Activated naive CD4-positive, alpha-beta T cell treated with Interleukin-2 at 50 U/mL for 16 hours (primary cell): Measurements from ENCODE around the gene UCHL5.
A peak's percentile ranks its signal among the peaks of the same experiment; 100 is the strongest.
"Not testable (repeated sequence)": the region's sequence is repeated elsewhere in the genome, so short reads cannot be mapped to it uniquely, and the experiment has no call there.

Experiments used
- DNase-seq: peaks from one replicate; pipeline ENCODE4 v3.0.0-alpha.2; 2020

The UCHL5 gene

DNA sequence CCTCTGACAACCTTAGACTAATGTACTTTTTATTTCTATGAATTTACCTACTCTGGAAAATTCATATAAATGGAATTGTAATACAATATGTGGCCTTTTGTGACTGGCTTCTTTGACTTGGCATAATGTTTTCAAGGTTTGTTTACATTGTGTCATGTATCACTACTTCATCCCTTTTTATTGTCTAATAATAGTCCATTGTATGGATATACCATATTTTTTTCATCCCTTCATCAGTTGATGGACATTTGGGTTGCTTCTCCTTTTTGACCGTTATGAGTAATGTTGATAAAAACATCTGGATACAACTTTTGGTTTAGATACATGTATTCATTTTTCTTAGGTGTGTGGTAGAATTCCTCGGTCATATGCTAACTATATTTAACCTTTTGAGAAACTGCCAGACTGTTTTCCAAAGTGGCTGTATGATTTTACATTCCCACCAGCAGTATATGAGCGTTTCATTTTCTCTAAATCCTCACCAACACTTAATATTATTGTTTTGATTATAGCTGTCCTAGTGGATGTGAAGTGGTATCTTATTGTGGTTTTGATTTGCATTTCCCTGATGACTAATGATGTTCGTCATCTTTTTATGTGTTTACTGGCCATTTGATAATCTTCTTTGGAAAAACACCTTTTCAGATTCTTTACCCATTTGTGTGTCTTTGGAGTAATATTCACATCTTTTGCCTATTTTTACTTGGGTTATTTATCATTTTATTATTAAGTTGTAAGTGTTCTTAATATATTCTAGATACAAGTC lies 3.7 kb upstream of the UCHL5 start:
- no peak for DNase-seq

DNA sequence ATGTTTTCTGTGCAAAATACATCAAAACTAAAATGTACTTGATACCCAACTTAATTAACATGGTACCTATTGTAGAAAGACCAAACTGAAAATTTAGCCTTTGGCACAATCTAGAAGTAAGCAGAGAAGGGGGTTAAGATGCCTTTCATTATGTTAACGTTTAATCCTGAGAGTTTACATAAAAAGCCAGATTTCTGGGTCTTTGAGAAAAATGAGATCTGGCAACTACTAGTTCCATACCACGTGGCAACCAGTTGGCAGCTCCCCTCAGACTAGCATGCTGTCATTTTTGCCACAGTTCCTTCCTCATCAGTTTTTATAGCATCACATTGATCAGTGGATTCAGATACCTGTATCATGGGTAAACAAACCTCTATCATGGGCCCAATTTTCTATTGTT lies 1.8 kb upstream of the UCHL5 start:
- no peak for DNase-seq

DNA sequence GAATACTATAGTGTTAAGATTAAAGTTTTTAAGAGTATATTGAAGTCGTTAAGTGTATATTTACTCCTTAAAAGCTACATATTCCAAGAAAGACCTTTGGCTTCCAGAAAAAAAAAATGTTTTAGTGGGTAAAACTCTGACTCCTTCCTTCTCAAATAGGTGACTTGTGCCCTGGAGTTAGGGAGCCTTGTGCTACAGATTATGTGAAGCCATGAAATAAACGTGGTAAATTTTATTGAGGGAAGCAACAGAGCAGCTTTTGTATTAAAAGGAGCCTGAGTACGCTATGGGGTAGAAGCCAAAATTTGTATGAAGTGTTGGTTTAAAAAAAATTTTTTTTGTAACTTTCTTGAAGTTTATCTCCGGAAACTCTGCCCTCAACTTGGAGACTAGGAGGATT lies 1.2 kb upstream of the UCHL5 start:
- no peak for DNase-seq

DNA sequence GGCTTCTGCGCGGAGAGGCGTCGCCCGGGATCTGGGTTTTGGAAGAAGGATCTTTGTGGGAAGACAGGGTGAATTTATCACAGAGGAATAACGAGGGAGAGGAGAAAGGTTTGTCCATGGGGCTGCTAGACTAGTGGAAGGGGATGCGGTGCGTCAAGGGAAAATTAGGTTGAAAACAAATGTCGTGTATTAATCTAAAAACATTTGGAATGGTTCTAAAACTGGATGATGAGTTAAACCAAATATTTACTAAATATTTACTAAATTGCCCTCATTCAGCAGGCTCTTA lies 899 bp upstream of the UCHL5 start:
- DNase-seq, result no peak

DNA sequence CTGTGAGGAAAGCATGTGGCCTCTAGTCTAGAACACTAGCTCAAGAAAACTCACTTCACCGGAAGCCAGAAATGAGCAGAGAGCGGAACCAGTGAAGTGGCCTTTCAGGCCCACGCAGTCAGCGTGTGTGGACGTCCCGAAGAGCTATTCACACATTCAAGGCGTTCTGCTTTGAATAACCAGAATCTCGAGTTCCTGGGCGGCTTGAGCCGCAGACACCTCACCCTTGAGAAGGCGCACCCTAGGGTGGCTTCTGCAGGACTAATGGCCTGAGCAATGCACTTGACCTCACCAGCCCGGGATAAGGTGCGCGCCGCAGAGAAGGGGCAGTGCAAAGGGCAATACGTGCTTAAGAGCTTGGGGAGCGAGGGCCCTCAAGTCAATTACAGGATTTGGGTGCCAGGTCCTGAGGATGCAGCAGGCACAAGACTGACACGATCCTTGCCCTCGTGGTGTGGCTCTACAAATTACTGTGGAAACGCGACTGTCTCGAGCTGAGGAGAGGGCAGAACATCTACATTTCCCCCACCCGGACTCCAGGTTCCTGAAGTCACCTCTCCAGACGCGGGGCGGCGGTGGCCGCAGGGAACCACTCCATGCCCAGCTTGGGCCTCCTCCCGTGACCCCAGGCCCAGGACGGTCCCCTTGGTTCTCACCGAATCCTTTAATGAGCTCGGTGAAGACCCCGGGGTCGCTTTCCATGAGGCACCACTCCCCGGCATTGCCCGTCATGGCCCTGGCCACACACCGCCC lies 455 bp downstream of the UCHL5 start:
- DNase-seq, result peak; percentile 73

DNA sequence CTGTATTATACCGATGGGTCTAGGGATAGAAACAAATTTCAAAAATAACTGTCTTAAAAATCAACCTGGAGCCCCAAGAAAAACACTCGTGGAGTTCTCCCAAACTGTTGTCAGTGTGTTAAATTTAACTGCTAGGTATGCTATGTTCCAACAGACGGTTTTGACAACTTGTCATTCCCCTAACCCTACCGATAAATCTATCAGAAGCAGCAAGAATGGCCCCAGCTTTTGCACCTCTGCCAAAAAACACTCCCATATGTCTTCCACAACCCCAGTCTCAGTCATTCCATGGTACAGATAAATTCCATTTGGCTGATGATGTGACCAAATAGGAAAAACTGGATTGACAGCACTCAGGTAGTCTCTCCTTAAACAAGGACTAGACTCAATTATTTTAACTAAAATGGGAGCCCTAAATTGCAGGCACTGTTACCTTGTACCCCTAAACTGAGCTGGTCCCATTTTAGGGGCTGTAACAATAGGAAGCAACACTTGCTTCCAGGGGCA lies 4.9 kb downstream of the UCHL5 start:
- DNase-seq, result no peak

DNA sequence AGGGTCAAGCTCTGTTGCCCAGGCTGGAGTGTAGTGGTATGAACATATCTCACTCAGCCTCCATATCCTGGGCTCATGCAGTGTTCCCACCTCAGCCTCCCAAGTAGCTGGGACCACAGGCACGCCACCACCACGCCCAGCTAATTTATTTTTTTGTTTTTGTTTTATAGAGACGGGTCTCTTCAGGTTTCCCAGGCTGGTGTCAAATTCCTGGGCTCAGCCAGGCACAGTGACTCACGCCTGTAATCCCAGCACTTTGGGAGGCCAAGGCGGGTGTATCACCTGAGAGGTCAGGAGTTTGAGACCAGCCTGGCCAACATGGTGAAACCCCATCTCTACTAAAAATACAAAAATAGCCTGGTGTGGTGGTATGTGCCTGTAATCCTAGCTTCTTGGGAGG lies 10.2 kb downstream of the UCHL5 start:
- not testable (repeated sequence) for DNase-seq

DNA sequence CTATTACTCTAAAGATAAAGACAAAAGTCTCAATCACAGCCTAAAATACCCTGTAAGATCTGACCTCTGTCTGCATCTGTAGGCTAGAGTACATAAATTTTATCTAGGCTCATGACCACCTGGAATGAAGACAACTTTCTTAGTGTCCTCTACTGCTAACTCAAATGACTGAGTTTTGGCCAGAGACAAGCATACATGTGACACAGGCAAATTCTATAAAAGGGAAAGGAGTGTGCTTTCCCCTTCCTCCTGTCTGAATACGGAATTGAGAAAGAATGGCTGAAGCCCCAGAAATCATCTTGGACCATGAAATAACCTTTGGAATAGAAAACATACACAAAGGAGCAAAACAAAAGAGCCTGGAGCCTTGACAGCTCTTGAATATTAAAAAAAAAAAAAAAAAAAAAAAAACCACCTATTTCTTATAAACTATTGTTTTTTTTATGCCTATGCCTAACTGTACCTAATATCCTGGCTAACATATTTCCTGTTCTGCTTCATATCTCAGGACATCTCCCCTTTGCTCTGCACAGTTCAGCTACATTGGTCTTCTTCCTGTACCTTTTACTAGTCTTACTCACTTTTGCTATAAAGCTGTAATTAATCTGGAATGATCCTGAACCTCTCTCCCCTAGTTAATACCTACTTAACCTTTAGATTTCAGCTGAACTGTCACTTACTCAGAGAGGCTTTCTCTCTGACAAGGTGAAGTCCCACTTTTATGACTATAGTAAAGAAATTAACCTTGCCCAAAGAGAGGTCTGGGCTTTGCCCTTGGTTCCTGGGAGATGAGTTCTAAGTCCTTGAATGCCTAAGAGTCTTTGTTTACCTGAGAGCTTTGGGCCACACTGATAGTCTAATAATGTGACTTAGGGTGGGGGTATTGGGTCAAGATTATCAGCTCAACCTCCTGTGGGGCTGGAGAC lies 16.1 kb downstream of the UCHL5 start:
- DNase-seq, result no peak

DNA sequence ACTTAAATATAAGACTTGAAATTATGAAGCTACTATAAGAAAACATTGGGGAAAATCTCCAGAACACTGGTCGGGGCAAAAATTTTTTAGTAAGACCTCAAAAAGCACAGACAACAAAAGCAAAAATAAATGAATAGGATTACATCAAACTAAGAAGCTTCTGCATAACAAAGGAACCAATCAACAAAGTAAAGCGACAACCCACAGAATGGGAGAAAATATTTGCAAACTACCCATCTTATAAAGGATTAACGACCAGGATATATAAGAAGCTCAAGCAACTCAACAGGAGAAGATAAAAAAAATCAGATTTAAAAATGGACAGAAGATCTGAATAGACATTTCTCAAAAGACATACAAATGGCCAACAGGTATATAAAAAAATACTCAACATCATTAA lies 19.1 kb downstream of the UCHL5 start:
- no peak for DNase-seq

DNA sequence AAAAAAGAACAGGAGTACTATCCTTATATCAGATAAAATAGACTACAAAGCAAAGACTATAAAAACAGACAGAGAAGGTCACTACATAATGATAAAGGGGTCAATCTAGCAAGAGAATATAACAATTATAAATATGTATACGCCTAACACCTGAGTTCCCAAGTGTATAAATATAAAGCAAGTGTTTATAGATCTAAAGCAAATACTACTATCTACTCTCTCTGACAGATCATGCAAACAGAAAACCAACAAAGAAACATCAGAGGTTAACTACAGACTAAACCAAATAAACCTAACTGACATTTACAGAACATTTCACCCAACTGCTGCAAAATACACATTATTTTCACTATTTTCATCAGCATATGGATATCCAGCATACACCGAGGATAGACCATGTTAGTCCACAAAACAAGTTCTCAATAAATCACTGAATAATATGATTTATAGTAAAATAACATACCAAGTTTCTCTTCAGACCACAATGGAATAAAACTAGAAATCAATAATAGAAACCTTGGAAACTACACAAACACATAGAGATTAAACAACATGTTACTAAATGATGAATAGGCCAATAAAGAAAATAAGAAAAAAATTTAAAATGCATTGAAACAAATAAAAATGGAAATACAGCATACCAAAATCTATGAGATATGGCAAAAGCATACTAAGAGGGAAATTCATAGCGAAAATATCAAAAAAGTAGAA lies 22.7 kb downstream of the UCHL5 start:
- no peak for DNase-seq

DNA sequence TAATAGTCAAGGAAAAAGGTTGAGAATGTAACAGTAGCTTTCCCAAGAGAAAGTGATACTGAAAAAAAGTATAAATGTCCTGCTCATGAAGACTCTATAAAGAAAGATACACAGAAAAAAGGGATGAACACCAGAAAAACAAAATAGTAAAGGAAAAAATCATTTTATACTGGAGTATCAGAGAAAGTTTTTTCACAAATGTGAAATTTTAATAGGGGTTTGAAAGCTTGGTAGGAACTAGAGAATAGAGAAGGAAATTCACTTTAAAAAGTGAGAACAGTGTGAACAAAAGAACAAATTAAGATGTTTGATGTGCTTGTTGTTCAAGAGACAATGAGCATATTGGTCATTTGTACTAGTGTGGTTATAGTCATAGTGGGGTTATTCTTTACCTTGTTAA lies 25.6 kb downstream of the UCHL5 start:
- no peak for DNase-seq

DNA sequence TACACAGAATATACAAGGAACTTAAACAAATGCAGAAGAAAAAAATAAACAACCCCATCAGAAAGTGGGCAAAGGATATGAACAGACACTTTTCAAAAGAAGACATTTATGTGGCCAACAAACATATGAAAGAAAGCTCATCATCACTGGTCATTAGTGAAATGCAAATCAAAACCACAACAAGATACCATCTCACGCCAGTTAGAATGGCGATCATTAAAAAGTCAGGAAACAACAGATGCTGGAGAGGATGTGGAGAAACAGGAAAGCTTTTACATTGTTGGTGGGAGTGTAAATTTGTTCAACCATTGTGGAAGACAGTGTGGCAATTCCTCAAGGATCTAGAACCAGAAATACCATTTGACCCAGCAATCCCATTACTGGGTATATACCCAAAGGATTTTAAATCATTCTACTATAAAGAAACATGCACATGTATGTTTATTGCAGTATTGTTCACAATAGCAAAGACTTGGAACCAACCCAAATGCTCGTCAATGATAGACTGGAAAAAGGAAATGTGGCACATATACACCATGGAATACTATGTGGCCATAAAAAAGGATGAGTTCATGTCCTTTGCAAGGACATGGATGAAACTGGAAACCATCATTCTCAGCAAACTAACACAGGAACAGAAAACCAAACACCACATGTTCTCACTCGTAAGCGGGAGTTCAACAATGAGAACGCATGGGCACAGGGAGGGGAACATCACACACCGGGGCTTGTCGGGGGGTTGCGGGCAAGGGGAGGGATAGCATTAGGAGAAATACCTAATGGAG lies 26.3 kb downstream of the UCHL5 start:
- not testable (repeated sequence) for DNase-seq

DNA sequence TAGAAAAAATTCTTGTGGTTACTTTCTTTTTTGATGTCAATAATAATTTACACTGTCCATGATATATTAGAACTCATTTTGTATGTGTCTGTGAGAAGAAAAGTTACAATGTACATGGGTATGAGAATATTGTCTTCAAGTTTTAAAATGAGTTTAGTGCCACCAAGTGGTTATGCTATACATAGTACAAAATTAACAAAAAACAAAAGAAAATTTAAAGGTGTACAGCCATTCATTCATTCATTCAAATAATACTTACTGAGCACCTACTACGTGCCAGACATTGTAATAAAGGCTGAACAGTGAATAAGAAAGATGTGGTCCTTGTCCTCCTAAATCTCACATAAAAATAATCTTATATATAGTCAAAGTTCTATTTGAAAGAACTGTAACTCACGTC lies 27.7 kb downstream of the UCHL5 start:
- no peak for DNase-seq

DNA sequence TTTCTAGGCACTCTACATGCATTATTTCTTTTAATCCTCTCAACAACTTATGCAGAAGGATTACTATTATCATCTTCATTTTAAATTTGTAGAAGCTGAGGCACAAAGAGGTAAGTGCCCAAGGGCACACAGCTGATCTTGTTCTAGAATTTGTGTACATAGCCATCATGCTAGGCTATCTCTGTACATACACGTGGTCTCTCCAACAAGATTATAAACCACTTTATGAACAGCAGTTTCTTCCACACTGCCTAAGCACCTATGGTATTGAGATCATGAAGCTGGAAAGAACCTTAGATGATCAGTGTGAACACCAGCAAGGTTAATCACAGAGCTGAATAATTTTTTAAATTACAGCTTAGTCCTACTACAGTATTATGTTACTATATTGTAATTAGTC lies 28.9 kb downstream of the UCHL5 start:
- no peak for DNase-seq

DNA sequence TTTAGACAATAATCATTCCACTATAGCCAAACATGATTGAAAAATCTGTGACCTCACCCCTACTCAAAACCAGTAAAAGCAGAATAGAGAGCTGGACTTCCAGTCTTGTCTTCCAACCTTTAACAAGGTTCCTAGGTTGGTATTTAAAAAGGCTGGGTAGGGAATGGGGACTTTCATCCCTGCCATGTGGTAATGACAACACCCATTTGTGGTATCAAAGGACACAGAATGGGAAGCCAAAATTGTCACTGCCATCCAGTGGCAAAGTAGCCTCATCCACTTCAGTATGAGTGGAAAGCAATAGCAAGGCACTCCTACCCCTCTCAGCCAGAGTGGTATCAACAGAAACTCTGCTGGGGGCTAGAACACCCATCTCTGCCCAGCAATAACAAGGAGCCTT lies 33.9 kb downstream of the UCHL5 start:
- no peak for DNase-seq

DNA sequence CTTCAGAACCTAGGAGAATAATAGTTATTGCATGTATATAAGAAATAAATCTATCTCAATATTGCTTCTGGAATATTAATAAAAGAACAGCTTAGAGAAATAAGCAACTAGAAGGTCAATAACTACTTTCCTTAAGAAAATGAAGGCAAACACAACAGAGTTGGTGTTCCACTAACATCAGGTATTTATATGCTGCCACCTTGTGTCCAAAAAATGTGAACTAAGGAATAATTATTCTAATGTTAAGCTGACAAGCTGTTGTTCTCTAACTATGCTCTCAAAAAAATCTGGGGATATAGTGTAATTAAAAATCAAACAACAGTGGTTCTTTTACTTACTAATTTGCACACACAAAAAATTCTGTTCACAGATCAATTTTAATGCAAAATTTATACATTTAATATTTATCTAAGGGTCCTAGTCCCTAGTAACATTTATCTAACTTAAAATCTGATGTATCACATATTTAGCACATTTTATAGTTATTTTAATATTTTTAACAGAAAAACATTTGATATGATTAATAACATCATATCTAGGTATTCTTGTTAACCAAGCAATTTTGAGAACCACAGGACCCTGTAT lies 39.6 kb downstream of the UCHL5 start:
- no peak for DNase-seq

DNA sequence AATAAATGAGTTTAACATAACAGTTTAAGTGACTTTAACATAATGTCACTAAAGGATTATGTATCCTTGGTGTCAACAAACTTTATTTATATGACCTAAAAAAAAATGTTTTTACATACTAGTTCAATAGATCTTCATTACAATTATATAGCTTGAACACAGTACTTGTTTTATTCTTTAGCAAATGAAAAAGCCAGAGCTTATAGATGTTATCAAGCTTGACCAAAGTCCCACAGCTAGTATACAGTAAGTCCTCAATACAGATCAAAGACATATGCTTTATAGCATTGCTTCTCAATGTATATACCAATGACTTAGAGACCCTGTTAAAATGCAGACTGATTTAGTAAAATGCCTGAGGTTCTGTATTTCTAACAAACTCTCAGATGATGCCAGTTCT lies 42.4 kb downstream of the UCHL5 start:
- no peak for DNase-seq

DNA sequence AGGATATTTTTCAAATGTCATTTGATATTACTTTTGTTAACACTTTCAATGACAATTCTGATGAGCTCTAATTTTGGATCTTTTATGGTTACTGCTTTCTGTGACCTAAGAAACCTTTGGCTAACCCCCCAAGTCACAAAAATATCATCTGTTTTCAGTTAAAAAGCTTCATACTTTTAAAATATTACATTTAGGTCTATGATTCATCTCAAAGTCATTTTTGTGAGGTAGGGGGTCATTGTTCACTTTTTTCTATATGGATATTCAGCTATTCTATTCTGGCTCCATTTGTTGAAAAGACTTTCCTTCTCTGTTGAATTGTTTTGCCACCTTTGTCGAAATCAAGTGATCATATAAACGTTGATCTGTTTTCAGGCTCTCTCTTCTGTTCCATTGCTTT lies 44.8 kb downstream of the UCHL5 start:
- DNase-seq, result no peak

DNA sequence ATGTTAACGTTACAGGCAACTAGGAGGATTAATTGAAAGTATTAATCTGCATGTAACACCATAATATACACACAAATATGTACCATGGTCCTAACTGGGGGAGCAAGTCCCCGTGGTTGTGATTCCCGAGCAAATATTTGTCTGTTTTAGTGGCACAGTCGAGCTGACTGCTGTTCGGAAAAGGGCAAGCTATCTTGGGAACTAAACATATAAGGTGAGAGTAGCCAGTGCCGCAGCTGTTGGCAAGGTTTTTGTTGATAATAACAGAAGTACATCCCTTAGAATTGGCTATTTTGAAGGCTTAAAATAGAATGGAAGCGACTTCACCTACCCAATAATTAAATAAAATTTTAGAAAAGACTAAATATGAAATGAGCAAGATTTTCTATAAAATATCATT lies 45.5 kb downstream of the UCHL5 start:
- DNase-seq, result no peak

DNA sequence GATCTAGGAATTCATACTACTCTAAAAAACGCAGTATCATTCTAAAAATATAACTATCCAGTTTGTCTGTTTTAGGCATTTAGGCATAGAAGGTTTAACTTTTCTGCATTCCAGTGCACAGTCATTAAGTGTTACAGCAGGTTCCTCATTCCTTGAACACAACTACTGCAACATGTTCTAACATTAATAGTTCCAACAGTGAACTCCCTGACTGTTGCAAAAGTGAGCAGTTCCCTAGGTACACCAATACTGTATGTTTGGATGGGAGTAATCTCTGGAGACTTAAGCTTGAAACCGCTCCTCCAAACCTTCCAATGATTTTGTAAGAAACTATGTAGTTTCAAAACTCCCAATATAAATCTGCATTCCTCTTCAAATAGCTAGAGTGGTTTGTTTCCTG lies 46.2 kb downstream of the UCHL5 start:
- DNase-seq, result no peak

DNA sequence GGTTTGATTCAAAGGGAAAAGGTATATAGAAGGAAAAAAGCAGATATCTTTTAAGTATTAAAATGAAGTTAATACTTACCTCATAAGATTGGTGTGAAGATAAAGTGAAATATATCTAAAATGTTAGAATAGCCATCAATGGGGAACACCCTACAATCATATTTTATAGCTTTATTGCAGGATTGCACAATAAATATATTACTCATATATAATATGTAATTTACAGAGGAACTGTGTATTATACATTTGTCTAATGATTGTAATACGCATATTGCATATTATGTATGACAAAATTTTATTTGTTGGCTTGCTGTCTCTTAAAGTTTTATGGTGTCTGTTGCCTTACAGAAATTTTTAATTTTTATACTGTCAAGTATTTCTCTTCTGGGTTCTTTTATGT lies 47.8 kb downstream of the UCHL5 start:
- DNase-seq, result no peak

DNA sequence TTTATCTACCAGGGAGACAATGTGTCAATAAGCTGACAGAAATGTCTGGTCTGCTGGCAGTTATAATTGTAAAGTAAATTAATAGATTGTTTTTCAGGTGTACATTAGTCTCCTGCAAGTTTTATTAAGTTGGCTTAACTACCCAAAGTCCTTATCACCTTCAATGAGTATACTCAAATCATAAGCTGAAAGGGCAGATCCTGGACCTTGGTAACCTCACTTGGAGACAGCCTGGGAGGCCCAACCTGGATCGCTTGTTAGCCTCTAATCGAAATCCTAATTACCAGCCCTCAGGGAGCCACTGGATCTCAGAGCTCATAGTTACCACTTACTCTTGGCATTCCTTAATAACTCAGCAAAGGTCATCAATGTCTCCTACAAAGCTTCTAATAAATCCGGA lies 49.7 kb downstream of the UCHL5 start:
- no peak for DNase-seq
